Peyer's patch (tissue), 4 donors: ENCODE measurements around the gene IL17RD. TPM values are rescaled to one million over a fixed set of nuclear protein-coding genes. Genes with fewer than 3 reads are reported as not detected.
A peak's percentile ranks its signal among the peaks of the same experiment; 100 is the strongest.

Source experiments
- DNase-seq, 3 donors: peaks; one replicate each; pipeline ENCODE4 v3.0.0-alpha.2; 2017 to 2019
- H3K27ac ChIP-seq, 4 donors: fragments of 200-600 bp; sonication (generic); one replicate each; pipeline ENCODE4 v1.5.1; 2016 to 2019
- H3K27me3 ChIP-seq, 2 donors: fragments of 200-600 bp; sonication (generic); one replicate each; pipeline ENCODE4 v1.5.1; 2019
- H3K36me3 ChIP-seq, 3 donors: fragments of 200-600 bp; sonication (generic); one replicate each; pipeline ENCODE4 v1.5.1; 2016 to 2019
- H3K4me1 ChIP-seq, 4 donors: fragments of 200-600 bp; sonication (generic); one replicate each; pipeline ENCODE4 v1.5.1; 2016 to 2019
- H3K4me3 ChIP-seq, 4 donors: fragments of 200-600 bp; sonication (generic); 1 replicate in 3 of 4; 2 replicates in 1 of 4; pipeline ENCODE4 v1.5.1; 2016 to 2019; ENCODE audit warnings: mild to moderate bottlenecking in 1 of 4
- H3K9me3 ChIP-seq, 4 donors: fragments of 200-600 bp; sonication (generic); one replicate each; pipeline ENCODE4 v1.5.1; 2016 to 2019; ENCODE audit warnings: mild to moderate bottlenecking in 1 of 4
- POLR2A ChIP-seq, 2 donors: fragments of 450-650 bp; IDR thresholded peaks; one replicate each; pipeline ENCODE4 v1.5.1; 2017; ENCODE audit warnings: antibody characterized with exemption in 2 of 2, mild to moderate bottlenecking in 2 of 2, moderate library complexity in 2 of 2
- total RNA-seq, 4 donors: library from RNA; depleted of rRNA; stranded (reverse); fragments of >200 nt; gene quantifications; one replicate each; pipeline ENCODE4 v1.1.0, GENCODE V29; 2016
- TF ChIP-seq, protein P1 (sequence below), 6 experiments: fragments of 450-650 bp in 4 of 6; fragments of 200-600 bp in 2 of 6; sonication (generic) in 1 of 6; IDR thresholded peaks; one replicate each; pipeline ENCODE4 v1.5.1; 2017 to 2019; ENCODE audit warnings: antibody characterized with exemption in 6 of 6, mild to moderate bottlenecking in 3 of 6, moderate library complexity in 1 of 6

Gene IL17RD
- total RNA-seq, 4 donors from 2014 or later = 0.88 to 5.8 (median 2.1) TPM

DNA sequence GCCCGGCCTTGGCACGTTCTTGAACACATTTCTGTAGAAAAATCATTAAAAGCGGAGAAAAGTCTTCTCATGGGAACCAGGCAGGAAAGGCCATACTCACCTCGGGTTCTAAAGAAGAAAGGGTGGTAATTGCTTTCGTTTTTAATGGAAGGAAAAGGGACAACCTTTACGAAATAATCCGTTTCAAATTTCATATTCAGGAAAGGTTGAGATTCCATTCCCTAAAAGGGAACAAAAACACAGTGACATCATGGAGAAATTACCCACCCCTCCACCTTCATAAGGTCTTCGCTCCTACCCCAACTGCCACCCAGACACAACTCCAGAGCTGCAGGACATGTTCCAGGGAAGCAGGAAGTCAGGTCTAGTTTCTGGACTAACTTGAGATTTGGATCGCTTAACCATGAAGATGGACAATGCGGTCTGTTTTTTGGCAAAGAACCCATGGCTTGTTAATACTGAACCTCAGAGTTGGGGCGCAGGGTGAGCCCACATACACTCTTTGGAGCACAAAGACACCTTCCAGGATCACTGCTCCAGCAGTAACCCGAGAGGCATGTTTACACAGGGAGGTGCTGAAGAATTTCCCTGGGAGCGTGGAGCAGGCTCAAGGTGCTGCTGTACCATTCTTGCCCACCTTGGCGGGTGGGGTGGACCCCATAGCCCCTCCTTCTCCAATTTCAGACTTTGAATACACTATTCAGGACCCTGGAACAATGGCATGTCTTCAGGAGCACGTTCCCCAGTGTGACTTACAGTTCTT, 55.5 kb downstream of the IL17RD start:
- TF ChIP-seq POLR2A (IDR thresholded peaks at IDR 0.05) = no peak
- TF ChIP-seq, protein P1, sequence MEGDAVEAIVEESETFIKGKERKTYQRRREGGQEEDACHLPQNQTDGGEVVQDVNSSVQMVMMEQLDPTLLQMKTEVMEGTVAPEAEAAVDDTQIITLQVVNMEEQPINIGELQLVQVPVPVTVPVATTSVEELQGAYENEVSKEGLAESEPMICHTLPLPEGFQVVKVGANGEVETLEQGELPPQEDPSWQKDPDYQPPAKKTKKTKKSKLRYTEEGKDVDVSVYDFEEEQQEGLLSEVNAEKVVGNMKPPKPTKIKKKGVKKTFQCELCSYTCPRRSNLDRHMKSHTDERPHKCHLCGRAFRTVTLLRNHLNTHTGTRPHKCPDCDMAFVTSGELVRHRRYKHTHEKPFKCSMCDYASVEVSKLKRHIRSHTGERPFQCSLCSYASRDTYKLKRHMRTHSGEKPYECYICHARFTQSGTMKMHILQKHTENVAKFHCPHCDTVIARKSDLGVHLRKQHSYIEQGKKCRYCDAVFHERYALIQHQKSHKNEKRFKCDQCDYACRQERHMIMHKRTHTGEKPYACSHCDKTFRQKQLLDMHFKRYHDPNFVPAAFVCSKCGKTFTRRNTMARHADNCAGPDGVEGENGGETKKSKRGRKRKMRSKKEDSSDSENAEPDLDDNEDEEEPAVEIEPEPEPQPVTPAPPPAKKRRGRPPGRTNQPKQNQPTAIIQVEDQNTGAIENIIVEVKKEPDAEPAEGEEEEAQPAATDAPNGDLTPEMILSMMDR (IDR thresholded peaks at IDR 0.05) = no peak
- H3K27ac ChIP-seq = no peak overlapping the region
- H3K4me3 ChIP-seq = no peak overlapping the region
- no peaks in the 10 kb centered on the region for H3K4me1 ChIP-seq
- no peaks in the 10 kb centered on the region for H3K9me3 ChIP-seq
- H3K27me3 ChIP-seq = no peaks in the 10 kb centered on the region
- H3K36me3 ChIP-seq = no peaks in the 10 kb centered on the region
- no peak for DNase-seq

DNA sequence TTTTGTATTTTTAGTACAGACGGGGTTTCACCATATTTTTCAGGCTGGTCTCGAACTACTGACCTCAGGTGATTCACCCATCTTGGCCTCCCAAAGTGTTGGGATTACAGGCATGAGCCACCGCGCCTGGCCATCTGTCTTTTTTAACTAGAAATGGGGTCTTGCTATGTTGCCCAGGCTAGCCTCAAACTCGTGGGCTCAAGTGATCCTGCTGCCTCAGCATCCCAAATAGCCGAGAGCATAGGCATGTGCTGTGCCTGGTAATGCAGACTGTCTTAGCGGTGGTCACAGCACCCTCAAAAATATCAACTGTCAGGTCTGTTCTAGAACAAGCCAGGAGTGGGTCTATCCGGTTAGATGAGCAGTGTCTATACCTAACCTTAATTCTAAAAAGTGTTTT, 56.5 kb downstream of the IL17RD start:
- Histone ChIP-seq H3K9me3 (no peaks in the 10 kb centered on the region), H3K4me3 (no peak overlapping the region), H3K36me3 (no peaks in the 10 kb centered on the region), H3K27ac (no peak overlapping the region), H3K27me3 (no peaks in the 10 kb centered on the region), H3K4me1 (no peaks in the 10 kb centered on the region)
- no peak for TF ChIP-seq POLR2A (IDR thresholded peaks at IDR 0.05)
- TF ChIP-seq, protein P1 (IDR thresholded peaks at IDR 0.05) = no peak
- DNase-seq = no peak

DNA sequence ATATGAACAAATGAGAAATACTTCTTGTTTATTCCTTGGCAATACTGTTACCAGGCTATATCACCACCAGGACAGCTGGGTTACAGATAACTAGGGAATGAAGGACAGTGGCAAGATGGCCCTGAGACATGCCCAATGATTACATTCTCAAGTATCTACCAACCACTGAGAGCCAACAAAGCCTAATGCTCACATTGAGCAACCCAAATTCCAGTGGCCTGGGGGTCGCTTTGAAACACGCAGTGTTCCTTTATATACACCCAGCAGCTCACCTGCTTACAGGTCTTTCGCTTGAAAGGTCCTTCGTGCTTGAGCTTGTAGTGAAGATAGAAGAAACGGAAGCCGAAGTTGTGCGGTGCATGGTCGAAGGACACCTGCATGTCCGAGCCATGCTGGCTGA, 59.6 kb downstream of the IL17RD start:
- no peak for TF ChIP-seq POLR2A (IDR thresholded peaks at IDR 0.05)
- TF ChIP-seq, protein P1 (IDR thresholded peaks at IDR 0.05) = no peak
- H3K36me3 ChIP-seq = no peaks in the 10 kb centered on the region
- DNase-seq = no peak
- no peaks in the 10 kb centered on the region for H3K9me3 ChIP-seq
- H3K4me1 ChIP-seq = no peaks in the 10 kb centered on the region
- H3K4me3 ChIP-seq = no peak overlapping the region
- H3K27ac ChIP-seq = no peak overlapping the region
- no peaks in the 10 kb centered on the region for H3K27me3 ChIP-seq

DNA sequence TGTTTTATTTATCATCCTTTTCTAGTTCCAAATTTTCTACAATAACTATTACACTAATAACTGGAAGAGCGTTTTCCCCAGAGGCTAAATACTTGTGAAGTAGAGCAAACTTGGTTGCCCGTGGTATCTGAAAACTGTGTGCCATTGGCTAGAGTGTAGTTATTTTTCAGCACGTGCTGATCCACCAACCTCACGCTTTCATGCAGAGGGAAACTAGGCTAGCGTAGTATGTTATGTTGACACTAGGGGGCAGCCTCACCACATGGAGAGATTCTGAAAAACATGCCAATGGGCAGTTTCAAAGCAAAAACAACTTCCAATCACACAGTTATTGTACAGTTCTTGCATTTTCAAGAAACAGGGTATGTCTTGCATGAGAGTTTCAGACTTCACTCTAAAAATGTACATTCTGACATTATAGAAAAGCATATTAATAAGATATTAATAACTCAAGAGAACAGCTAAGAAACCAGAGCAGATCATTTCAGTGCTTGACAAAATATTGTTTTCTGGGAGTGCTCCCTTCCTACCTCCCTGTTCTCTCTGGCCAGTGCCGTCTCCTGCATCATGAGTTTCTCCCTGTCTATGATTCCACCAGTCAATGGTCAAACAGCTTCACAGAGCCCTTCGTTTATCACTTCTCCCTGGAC, 65.0 kb downstream of the IL17RD start:
- Histone ChIP-seq H3K27me3 (no peaks in the 10 kb centered on the region), H3K27ac (no peak overlapping the region), H3K4me3 (no peak overlapping the region), H3K4me1 (no peaks in the 10 kb centered on the region), H3K36me3 (no peaks in the 10 kb centered on the region), H3K9me3 (no peaks in the 10 kb centered on the region)
- no peak for TF ChIP-seq POLR2A (IDR thresholded peaks at IDR 0.05)
- TF ChIP-seq, protein P1 (IDR thresholded peaks at IDR 0.05) = peak; percentile 65 to 88 (median 84)
- DNase-seq = peak in 2 of 3 donors; percentile 58 to 85

DNA sequence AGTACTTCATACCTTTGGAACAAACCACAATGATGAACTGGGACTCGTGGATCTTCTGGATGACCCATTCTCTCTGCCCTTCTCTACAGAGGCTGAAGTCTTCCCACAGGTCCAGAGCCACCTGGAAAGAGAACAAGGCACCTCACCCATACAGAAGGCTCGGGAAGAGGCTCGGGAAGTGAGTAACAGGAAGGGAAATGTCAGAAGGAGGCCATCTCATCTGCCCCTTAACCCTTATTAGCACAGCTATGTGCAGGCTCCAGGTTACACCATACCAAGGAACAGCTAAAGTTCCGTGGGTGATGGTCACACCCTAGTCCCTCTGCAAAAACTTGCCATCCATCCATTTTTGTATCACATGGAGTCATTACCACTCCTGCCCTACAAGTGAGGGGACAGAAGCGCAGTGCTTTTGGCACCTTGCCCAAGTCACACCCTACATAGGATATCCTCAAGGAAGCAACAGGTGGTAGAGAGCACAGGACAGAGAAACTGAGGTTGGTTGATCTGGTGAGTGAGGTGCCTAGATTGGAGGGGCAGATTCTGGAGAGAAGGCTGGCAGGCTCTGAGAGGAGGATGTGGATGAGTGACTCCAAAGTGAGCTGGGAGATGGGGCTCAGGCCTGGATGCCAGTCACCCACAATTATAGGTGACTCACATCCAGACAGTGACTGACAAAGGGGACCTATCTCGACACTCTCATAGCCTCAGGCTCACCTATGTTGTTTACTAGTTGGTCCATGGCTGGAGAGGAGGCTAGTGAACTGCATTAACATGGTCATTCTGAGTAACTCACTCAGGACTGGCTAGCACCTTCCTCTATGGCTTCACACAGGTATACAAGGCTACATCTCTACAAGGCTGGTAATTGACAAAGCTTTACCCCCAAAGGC, 66.5 kb downstream of the IL17RD start:
- H3K4me1 ChIP-seq = no peaks in the 10 kb centered on the region
- TF ChIP-seq, protein P1 (IDR thresholded peaks at IDR 0.05) = no peak
- TF ChIP-seq POLR2A (IDR thresholded peaks at IDR 0.05) = no peak

More for the DNA sequence above, 66.5 kb downstream of the IL17RD start:
- Histone ChIP-seq H3K9me3 (no peaks in the 10 kb centered on the region), H3K4me3 (no peak overlapping the region), H3K27ac (no peak overlapping the region), H3K27me3 (no peaks in the 10 kb centered on the region), H3K36me3 (no peaks in the 10 kb centered on the region)
- no peak for DNase-seq
